Measurements from ENCODE around the gene ABCA5. TPM values are rescaled to one million over a fixed set of nuclear protein-coding genes. Genes with fewer than 3 reads are reported as not detected.
A peak's percentile ranks its signal among the peaks of the same experiment; 100 is the strongest.

The ABCA5 gene, protein sequence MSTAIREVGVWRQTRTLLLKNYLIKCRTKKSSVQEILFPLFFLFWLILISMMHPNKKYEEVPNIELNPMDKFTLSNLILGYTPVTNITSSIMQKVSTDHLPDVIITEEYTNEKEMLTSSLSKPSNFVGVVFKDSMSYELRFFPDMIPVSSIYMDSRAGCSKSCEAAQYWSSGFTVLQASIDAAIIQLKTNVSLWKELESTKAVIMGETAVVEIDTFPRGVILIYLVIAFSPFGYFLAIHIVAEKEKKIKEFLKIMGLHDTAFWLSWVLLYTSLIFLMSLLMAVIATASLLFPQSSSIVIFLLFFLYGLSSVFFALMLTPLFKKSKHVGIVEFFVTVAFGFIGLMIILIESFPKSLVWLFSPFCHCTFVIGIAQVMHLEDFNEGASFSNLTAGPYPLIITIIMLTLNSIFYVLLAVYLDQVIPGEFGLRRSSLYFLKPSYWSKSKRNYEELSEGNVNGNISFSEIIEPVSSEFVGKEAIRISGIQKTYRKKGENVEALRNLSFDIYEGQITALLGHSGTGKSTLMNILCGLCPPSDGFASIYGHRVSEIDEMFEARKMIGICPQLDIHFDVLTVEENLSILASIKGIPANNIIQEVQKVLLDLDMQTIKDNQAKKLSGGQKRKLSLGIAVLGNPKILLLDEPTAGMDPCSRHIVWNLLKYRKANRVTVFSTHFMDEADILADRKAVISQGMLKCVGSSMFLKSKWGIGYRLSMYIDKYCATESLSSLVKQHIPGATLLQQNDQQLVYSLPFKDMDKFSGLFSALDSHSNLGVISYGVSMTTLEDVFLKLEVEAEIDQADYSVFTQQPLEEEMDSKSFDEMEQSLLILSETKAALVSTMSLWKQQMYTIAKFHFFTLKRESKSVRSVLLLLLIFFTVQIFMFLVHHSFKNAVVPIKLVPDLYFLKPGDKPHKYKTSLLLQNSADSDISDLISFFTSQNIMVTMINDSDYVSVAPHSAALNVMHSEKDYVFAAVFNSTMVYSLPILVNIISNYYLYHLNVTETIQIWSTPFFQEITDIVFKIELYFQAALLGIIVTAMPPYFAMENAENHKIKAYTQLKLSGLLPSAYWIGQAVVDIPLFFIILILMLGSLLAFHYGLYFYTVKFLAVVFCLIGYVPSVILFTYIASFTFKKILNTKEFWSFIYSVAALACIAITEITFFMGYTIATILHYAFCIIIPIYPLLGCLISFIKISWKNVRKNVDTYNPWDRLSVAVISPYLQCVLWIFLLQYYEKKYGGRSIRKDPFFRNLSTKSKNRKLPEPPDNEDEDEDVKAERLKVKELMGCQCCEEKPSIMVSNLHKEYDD (N-terminal part only)
- total RNA-seq (2016; rRNA removed; fragmentation: Illumina TruSeq; extraction: Trizol) (6.0 and 10.1 TPM in 2 replicates), polyA plus RNA-seq (2011; rRNA removed) (9.7 and 12.2 TPM in 2 replicates), polyA minus RNA-seq (2011; rRNA and poly(A)+ RNA removed; ENCODE audit: low replicate concordance) (6.0 and 10.0 TPM in 2 replicates), Bru-seq, nascent RNA (percentile 59 among the genes with signal in this experiment), BruChase-seq, experiment 1, labeled RNA remaining after a 6-hour chase (percentile 73 among the genes with signal in this experiment), BruChase-seq, experiment 2, labeled RNA remaining after a 2-hour chase (percentile 71 among the genes with signal in this experiment)
- 1.9 and 2.6 TPM in 2 replicates for total RNA-seq (2016; cell fraction: cytosol; rRNA removed; fragmentation: Illumina TruSeq; extraction: Trizol; ENCODE audit: low read depth)
- total RNA-seq (2016; cell fraction: insoluble cytoplasmic fraction; rRNA removed; fragmentation: Illumina TruSeq; extraction: Trizol), result 4.9 and 9.3 TPM in 2 replicates
- 2.6 and 2.9 TPM in 2 replicates for total RNA-seq (2016; cell fraction: membrane; rRNA removed; fragmentation: Illumina TruSeq; extraction: Trizol)
- total RNA-seq (2016; cell fraction: nucleus; rRNA removed; fragmentation: Illumina TruSeq; extraction: Trizol), result 19.5 and 19.7 TPM in 2 replicates
- 1.8 and 3.9 TPM in 2 replicates for polyA plus RNA-seq (2011; cell fraction: cytosol; rRNA removed)
- 14.0 and 24.2 TPM in 2 replicates for polyA plus RNA-seq (2011; cell fraction: nucleus; rRNA removed)
- polyA plus RNA-seq (2012), result 8.8 and 15.2 TPM in 2 replicates
- polyA plus RNA-seq (2016; cell fraction: cytosol; fragmentation: Illumina TruSeq; extraction: Trizol; ENCODE audit: low read depth), result 0.17 and 0.29 TPM in 2 replicates
- 2.8 and 3.6 TPM in 2 replicates for polyA plus RNA-seq (2016; cell fraction: insoluble cytoplasmic fraction; fragmentation: Illumina TruSeq; extraction: Trizol; ENCODE audit: low read depth)
- polyA plus RNA-seq (2016; cell fraction: membrane; fragmentation: Illumina TruSeq; extraction: Trizol; ENCODE audit: low read depth), result 0.65 and 0.66 TPM in 2 replicates
- 23.0 and 23.5 TPM in 2 replicates for polyA plus RNA-seq (2016; cell fraction: nucleus; fragmentation: Illumina TruSeq; extraction: Trizol; ENCODE audit: insufficient read depth, low read depth)
- 4.8 TPM in 2 replicates for polyA minus RNA-seq (2011; cell fraction: cytosol; rRNA and poly(A)+ RNA removed)
- polyA minus RNA-seq (2011; cell fraction: nucleus; rRNA and poly(A)+ RNA removed), result 53.8 and 78.1 TPM in 2 replicates
- long read RNA-seq, experiment 1, partial matches to known transcripts, result 1 of 1 reads
- long read RNA-seq, experiment 1, other reads (novel, unspliced or antisense), result 0 of 1 reads
- long read RNA-seq, experiment 2, partial matches to known transcripts, result 0 of 3 reads
- long read RNA-seq, experiment 2, other reads (novel, unspliced or antisense), result 3 of 3 reads

DNA sequence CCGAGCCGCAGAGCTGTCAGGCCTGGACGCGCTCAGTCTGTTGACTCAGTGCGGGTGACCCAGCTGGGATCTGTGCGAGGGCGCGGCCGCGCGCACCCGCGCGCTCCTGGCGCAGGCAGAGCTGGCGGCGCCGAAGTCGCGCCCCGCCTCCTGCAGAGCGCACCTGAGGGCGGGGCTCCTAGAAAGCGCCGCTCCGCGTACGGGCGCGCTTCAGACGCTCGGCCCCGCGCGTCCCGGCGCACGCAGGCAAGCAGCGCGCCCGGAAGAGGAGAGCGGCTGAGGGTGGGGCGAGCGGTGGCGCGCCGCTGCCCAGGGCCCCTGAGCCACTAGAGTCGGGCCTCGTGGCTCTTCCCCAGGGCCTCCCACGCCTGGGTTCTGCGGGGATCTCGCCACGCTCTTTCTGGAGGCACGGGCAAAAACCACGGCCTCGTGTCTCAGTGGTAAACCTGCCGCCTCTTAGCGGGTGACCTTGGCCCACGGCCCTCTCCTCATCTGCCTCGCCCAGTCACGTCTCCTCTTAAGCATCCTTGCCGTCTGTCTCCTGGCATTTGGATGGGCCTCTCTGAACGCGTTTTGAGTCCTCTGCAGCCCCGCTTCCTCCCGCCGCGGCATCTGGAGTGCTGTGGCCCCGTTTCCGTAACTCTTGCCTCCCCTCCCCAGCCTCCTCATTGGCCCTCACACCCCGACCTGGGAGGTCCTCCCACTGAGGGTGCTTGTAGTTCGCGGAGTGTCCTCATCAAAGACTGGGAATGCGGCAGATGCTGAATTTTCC is at the start of gene ABCA5:
TSS of gene ABCA5 (minus strand) at position 74 of the 772 bp plus-strand sequence. CDS start 12,718 bp downstream, outside the sequence.
- H4K20me1 ChIP-seq (ENCODE audit: insufficient read depth, low read length), result no peaks in the 10 kb centered on the region
- peak; percentile 97 for ATAC-seq
- intact Hi-C loops (cut with micrococcal nuclease; ENCODE audit: unreplicated experiment) (loop anchor here (2.0 kb wide), 1 partner anchor 58 kb away; no protein-coding TSS in a partner anchor), in situ Hi-C loops (cut with HindIII; ENCODE audit: extremely low pct_ligation_motif_present, low pct_unique_long_range_greater_than_20kb) (no loop called here)
- peak; percentile 90 for DNase-seq (ENCODE audit: low spot score)
- H3K4me1 ChIP-seq (ENCODE audit: insufficient read depth, low read length), result peaks cover 34% of the 10 kb centered on the region
- ChIA-PET POLR2A (interaction anchor here (0.8 to 2.5 kb wide), 9 partner anchors 13 to 1334 kb away, joined by 3 to 13 read pairs (median 5); partner anchors contain the start of gene MAP2K6), CTCF (ENCODE audit: low intra/inter-chr PET ratio, low total read pairs) (no interaction called here)
- H3K27me3 ChIP-seq (ENCODE audit: control insufficient read depth in 1 of 2, insufficient read depth in 2 of 2, low read length in 2 of 2), result no peaks in the 10 kb centered on the region; a peak in 2 of 5 replicates
- TSS peak; percentile 86 for BruUV-seq (replicated peaks)
- no peaks in the 10 kb centered on the region for H3K36me3 ChIP-seq (replicated peaks in 1 of 2; ENCODE audit: control insufficient read depth in 1 of 2, insufficient read depth in 2 of 2, low read length in 2 of 2)
- no peaks in the 10 kb centered on the region for H3K79me2 ChIP-seq (ENCODE audit: insufficient read depth, low read length)
- no peak for FAIRE-seq
- WGBS (ENCODE audit: low lambda C conversion rate), result 15% methylated on average over 50 of the region's 74 CpGs
- peak within 1 kb of the TSS; percentile 69 for H3K9ac ChIP-seq (ENCODE audit: insufficient read depth, low read depth, low read length)
- peak within 1 kb of the TSS; percentile 84 for H2AFZ ChIP-seq (ENCODE audit: low read length)
- H3K4me3 ChIP-seq (replicated peaks in 1 of 3; ENCODE audit: insufficient read depth in 1 of 3, low read depth in 2 of 3, low read length in 3 of 3), result peak within 1 kb of the TSS; percentile 72 to 85 (median 82)
- H3K27ac ChIP-seq (ENCODE audit: extremely low read length, insufficient read depth, low read length), result peak within 1 kb of the TSS; percentile 55
- no peaks in the 10 kb centered on the region for H3K9me3 ChIP-seq (ENCODE audit: low read length)
- H3K4me2 ChIP-seq (ENCODE audit: low read depth, low read length), result peak within 1 kb of the TSS; percentile 97
- no peak for TF ChIP-seq HDAC6 (IDR thresholded peaks at IDR 0.05; ENCODE audit: low read depth, low read length)
- TF ChIP-seq ZNF709 (CRISPR knock-in tag; IDR thresholded peaks at IDR 0.05), result peak; percentile 90
- TF ChIP-seq KDM1A (CRISPR knock-in tag; IDR thresholded peaks at IDR 0.05), result peak; percentile 33; the same call in 1 of the 2 replicates
- no peak for TF ChIP-seq NFIB (CRISPR knock-in tag; IDR thresholded peaks at IDR 0.05; ENCODE audit: borderline replicate concordance)
- peak; percentile 87 for TF ChIP-seq ZNF563 (CRISPR knock-in tag; IDR thresholded peaks at IDR 0.05)
- TF ChIP-seq ZNF234 (CRISPR knock-in tag; conservative IDR thresholded peaks at IDR 0.05), result 0 out of 2 replicates have a peak, but pooled peaks have one; percentile 71
- TF ChIP-seq, protein P1, sequence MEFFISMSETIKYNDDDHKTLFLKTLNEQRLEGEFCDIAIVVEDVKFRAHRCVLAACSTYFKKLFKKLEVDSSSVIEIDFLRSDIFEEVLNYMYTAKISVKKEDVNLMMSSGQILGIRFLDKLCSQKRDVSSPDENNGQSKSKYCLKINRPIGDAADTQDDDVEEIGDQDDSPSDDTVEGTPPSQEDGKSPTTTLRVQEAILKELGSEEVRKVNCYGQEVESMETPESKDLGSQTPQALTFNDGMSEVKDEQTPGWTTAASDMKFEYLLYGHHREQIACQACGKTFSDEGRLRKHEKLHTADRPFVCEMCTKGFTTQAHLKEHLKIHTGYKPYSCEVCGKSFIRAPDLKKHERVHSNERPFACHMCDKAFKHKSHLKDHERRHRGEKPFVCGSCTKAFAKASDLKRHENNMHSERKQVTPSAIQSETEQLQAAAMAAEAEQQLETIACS (CRISPR knock-in tag; IDR thresholded peaks at IDR 0.05), result peak; percentile 99
- TF ChIP-seq JUN (CRISPR knock-in tag; IDR thresholded peaks at IDR 0.05), result no peak; the same call in 1 of the 2 replicates
- peak; percentile 99 for TF ChIP-seq HNRNPLL (IDR thresholded peaks at IDR 0.05; ENCODE audit: low read depth, low read length, poor library complexity, severe bottlenecking)
- TF ChIP-seq ATRX (CRISPR knock-in tag; IDR thresholded peaks at IDR 0.05; ENCODE audit: borderline replicate concordance), result no peak
- no peak for TF ChIP-seq CBX2 (IDR thresholded peaks at IDR 0.05; ENCODE audit: low read depth, low read length)
- TF ChIP-seq CBX2 (CRISPR knock-in tag; IDR thresholded peaks at IDR 0.05; ENCODE audit: low read depth), result no peak
